Measurements from ENCODE around the gene PLEKHA5.

DNA sequence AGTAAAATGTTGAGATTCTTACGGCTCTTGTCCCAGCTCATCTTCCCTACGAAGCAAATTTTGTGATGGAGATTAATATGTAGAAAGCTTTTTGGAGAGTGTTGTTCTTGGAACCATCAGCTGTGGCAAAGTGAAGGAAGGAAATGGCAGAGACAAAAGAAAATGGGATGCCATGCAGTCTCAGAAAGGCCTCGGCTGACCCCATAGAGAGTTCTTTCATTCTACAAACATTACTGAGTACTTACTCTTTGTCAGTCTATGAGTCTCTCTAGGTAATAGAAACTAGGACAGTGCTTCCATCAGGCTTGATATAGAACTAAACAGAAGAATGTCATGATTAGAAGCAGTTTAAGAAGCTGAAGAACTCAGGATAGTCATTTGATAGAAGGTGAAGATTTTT, 134.1 kb downstream of the PLEKHA5 start:
- TF ChIP-seq, protein P1, sequence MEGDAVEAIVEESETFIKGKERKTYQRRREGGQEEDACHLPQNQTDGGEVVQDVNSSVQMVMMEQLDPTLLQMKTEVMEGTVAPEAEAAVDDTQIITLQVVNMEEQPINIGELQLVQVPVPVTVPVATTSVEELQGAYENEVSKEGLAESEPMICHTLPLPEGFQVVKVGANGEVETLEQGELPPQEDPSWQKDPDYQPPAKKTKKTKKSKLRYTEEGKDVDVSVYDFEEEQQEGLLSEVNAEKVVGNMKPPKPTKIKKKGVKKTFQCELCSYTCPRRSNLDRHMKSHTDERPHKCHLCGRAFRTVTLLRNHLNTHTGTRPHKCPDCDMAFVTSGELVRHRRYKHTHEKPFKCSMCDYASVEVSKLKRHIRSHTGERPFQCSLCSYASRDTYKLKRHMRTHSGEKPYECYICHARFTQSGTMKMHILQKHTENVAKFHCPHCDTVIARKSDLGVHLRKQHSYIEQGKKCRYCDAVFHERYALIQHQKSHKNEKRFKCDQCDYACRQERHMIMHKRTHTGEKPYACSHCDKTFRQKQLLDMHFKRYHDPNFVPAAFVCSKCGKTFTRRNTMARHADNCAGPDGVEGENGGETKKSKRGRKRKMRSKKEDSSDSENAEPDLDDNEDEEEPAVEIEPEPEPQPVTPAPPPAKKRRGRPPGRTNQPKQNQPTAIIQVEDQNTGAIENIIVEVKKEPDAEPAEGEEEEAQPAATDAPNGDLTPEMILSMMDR (IDR thresholded peaks at IDR 0.05), result no peak
- no peak for TF ChIP-seq POLR2A (IDR thresholded peaks at IDR 0.05)

All from heart left ventricle (tissue), 13 donors.